ENCODE data around the gene CDH12. TPM values are rescaled to one million over a fixed set of nuclear protein-coding genes. Genes with fewer than 3 reads are reported as not detected.

The CDH12 gene
- total RNA-seq, 1 donor from 2014 or later = not detected

GRCh38 chr5:21774281-21774680, 1078.9 kb downstream of the CDH12 start:
- intact Hi-C loops (cut with micrococcal nuclease) = no loop called here

- intact Hi-C loops (cut with micrococcal nuclease) = no loop called here
Observed at GRCh38 chr5:21773456-21773855, 1079.7 kb downstream of the CDH12 start.

- intact Hi-C loops (cut with micrococcal nuclease) = no loop called here
Observed at GRCh38 chr5:21765406-21765805, 1087.7 kb downstream of the CDH12 start.

GRCh38 chr5:21739096-21739495, 1114.0 kb downstream of the CDH12 start:
- intact Hi-C loops (cut with micrococcal nuclease) = no loop called here

GRCh38 chr5:21723500-21723899, 1129.6 kb downstream of the CDH12 start:
- intact Hi-C loops (cut with micrococcal nuclease) = no loop called here

- intact Hi-C loops (cut with micrococcal nuclease) = loop anchor here (10.0 kb wide), 1 partner anchor 123 kb away; no protein-coding TSS in a partner anchor
Observed at GRCh38 chr5:21711866-21712758, 1141.0 kb downstream of the CDH12 start.

GRCh38 chr5:21709770-21710169, 1143.4 kb downstream of the CDH12 start:
- intact Hi-C loops (cut with micrococcal nuclease) = loop anchor here (10.0 kb wide), 1 partner anchor 125 kb away; no protein-coding TSS in a partner anchor

GRCh38 chr5:21704974-21705668, 1148.0 kb downstream of the CDH12 start:
- intact Hi-C loops (cut with micrococcal nuclease) = no loop called here

- intact Hi-C loops (cut with micrococcal nuclease) = no loop called here
Observed at GRCh38 chr5:21701317-21701716, 1151.8 kb downstream of the CDH12 start.
